Keratinocyte (primary cell): ENCODE measurements around the gene INHA.

ENCODE experiments used
- EZH2 ChIP-seq: IDR thresholded peaks from one replicate; pipeline ENCODE4 v1.6.1; 2012; ENCODE audit warnings: inconsistent platforms, mild to moderate bottlenecking, low read length, moderate library complexity
- TF ChIP-seq, protein P1 (sequence below), 3 experiments: IDR thresholded peaks in 1 of 3; conservative IDR thresholded peaks in 1 of 3; optimal IDR thresholded peaks in 1 of 3; 2 replicates in 2 of 3; 3 replicates in 1 of 3; pipeline versions ENCODE3 to v1.5.1; 2011; ENCODE audit warnings: low read length in 3 of 3, mild to moderate bottlenecking in 3 of 3, moderate library complexity in 2 of 3, control low read depth in 1 of 3, inconsistent platforms in 1 of 3; ENCODE audit not compliant: insufficient read depth in 2 of 3; ENCODE audit errors: extremely low read depth in 1 of 3

GRCh38 chr2:219537657-219538488 is 34.2 kb upstream of the INHA start:
- TF ChIP-seq, protein P1, sequence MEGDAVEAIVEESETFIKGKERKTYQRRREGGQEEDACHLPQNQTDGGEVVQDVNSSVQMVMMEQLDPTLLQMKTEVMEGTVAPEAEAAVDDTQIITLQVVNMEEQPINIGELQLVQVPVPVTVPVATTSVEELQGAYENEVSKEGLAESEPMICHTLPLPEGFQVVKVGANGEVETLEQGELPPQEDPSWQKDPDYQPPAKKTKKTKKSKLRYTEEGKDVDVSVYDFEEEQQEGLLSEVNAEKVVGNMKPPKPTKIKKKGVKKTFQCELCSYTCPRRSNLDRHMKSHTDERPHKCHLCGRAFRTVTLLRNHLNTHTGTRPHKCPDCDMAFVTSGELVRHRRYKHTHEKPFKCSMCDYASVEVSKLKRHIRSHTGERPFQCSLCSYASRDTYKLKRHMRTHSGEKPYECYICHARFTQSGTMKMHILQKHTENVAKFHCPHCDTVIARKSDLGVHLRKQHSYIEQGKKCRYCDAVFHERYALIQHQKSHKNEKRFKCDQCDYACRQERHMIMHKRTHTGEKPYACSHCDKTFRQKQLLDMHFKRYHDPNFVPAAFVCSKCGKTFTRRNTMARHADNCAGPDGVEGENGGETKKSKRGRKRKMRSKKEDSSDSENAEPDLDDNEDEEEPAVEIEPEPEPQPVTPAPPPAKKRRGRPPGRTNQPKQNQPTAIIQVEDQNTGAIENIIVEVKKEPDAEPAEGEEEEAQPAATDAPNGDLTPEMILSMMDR (optimal IDR thresholded peaks at IDR 0.05 in 1 of 3, IDR thresholded peaks at IDR 0.05 in 1 of 3, conservative IDR thresholded peaks at IDR 0.05 in 1 of 3; ENCODE audit: extremely low read depth in 1 of 3, insufficient read depth in 2 of 3, low read length in 3 of 3): peak in 1 of 3 experiments; percentile 17
- TF ChIP-seq EZH2: no peak
